HG03175 (cell line): ENCODE measurements around the gene EIF6.
A peak's percentile ranks its signal among the peaks of the same experiment; 100 is the strongest.

Experiments
- ATAC-seq: cut with Tn5 transposase; IDR thresholded peaks from one replicate; pipeline ENCODE4 v1.9.1; 2021; ENCODE audit warnings: mild to moderate bottlenecking, moderate library complexity; ENCODE audit not compliant: unreplicated experiment

Gene EIF6

DNA sequence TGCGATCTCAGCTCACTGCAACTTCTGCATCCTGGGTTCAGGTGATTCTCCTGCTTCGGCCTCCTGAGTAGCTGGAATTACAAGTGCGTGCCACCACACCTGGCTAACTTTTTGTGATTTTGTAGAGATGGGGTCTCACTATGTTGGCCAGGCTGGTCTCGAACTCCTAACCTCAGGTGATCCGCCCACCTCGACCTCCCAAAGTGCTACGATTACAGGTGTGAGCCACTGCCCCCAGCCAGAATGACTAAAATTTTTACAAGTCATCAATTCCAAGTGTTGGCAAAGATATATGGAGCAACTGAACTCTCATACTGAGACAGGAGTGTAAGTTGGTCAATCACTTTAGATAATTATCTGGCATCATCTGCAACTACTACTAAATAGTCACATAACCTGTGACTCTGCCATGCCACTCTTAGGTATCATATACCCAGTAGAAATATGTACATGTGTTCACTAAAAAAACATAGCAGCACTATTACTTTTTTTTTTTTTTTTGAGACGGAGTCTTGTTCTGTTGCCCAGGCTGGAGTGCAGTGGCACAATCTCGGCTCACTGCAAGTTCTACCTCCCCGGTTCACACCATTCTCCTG is 3.0 kb downstream of the EIF6 start:
- no peak for ATAC-seq

GRCh38 chr20:35280523-35280922 is 4.0 kb downstream of the EIF6 start:
- no peak for ATAC-seq

GRCh38 chr20:35279533-35280174 is 4.9 kb downstream of the EIF6 start:
- no peak for ATAC-seq

DNA sequence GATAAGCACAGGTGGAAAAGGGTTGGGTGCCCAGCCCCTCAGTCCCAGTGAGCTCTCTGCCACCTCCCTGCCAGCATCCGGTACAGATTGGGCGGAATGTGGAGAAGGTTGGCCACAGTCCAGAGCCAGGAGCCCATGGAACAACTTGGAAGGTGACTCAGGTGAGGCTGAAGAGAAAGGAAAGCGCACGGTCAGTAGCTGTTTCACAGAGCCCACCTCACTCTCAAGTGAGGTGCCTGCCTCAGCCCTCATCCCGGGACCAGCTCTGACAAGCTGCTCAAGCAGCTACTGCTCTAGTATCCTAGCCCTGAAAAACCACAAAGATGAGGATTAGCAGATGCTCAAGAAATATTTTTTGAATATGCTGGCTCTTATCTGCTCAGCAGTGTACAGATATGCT is 5.5 kb downstream of the EIF6 start:
- no peak for ATAC-seq

DNA sequence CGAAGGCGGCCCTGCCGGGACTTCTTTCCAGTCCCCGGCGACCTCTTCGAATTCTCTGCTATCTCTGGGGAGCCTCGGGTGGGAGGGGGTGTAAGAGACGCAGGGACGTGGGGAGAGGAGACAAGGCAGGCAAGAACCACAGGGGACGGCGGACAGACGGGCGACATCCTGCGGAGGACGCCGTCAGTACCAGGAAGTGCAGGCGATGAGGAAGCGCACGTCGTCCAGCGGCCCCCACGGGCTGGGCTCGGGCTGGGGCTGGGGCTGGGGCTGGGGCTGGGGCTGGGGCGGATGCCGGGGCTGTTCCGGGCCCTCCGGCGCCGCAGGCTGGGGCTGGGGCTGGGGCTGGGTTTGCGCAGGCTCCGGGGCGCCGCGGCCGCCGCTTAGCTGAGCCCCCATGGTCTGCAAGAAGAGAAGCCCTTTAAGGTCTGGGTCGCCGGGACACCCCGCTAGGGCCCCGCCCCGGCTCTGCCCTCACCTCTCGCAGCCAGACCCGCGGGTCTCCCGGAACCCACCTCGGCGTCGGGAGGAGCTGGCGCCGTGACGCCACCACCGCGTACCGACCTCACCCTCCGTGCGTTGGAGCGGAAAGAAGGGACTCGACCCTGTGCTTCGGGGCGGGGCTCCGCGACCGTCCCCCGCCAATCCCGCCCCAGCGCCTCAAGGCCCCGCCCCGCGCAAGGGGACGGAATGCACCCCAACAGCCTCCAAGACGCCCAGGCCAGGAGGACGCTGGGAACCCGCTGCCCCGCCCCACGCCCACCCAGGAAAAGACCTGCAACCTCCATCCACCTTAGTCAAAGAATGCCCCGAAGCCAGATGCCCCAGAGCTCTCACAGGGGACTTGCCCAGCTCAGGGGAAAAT is 6.8 kb downstream of the EIF6 start, which contains the start of gene MMP24OS:
Gene MMP24OS (minus strand): TSS at position 592 of the 865 bp plus-strand sequence. CDS start 193 bp downstream, at position 399.
- peak; percentile 79 for ATAC-seq

DNA sequence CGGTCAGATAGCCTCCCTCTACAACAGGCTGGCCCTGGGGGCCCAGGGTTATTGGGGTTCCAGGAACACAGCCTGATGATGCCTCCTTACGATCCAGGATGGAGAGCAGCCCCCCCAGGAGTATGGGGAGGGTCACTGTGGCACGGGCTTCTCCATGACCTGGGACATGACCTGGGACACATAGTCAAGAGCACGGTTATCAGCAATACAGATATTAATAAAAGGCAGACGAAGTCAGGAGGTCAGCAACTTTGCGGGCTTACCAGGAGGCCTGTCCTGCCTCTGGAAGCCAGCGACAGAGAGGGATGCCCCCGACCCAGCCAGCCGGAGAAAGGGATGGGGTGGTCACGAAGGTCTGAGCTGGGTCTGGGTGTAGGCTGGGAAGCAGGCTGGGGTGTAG is 7.4 kb downstream of the EIF6 start:
- ATAC-seq, result no peak

DNA sequence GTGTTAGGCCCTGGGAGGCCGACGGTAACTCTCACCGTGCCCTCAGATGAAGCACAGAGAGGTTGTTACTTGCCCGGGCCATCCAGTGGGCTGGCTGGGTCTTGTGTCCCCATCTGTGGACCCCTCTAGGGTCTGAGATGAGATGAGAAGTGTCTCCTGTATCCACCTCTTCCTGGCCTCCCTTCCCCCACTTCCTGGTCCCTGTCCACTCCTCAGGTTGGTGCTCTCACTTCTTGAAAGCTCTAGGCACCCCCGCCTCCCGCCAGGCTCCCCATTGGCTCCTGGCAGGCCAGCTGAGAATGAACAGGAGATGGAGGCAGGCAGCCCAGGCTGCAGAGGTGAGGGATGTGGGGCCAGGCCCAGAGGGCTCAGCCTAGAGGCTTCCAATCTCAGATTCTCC is 8.2 kb downstream of the EIF6 start:
- no peak for ATAC-seq

DNA sequence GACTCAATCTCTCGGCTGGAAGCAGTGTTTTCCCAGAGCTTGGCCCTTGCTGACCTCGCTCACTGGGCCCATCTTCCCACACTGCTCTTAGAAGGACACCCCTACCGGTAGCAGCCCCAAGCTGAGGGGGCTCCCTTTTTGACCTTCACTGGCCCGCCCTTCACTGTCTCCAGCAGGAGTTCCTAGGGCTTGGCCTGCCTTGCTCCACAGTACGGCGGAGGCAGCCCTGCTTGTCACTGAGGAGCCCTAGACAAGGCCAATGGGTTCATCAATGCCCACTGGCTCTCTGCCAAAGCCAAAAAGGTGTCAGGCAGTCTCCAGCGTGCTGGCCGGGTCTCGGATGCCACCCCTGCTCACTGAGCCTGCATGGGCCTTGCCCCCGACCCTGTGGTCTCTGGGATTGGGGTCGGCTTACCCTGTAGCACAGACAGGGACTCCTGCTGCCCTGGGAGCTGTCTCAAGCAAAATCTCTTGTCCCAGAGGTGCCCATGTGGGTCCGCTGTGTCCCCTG is 8.8 kb downstream of the EIF6 start:
- ATAC-seq, result no peak

GRCh38 chr20:35274172-35275092 is 10.1 kb downstream of the EIF6 start:
- no peak for ATAC-seq

DNA sequence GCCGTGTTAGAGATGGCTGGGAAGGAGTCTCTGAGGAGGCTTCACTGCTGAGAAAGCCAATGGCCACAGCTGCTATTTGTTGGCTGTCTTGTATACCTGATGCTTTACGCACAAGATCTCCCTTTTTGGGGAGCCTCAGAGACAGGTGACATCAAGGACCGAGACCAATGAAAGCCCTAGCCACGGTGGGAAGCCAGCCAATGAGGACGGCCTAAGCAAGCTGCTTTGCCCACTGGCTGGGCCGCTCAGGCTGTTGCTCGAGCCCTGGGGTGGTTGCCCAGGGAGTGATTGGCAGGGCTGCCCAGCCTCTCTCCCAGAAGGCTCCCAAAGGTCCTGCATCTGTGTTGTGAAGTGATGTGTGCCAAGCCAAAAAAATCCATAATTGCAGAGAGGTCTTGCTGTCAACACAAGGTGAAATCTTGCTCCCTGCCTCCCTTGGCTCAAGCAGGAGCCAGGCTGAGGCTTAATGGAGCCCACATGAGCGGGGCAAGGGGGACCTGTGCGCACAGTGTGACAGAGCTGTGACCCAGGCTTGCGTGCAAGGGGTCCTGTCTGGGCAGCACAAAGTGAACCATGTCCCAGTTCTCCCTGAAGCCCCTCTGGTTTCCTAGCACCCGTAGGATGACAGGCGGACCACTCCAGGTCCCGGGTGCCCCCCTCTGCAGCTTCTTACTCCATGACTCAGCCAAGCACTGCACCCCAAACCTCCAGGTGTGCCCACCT is 11.0 kb downstream of the EIF6 start:
- ATAC-seq, result no peak

- ATAC-seq, result no peak
These were observed 12.7 kb downstream of the EIF6 start for GRCh38 chr20:35271904-35272303.

DNA sequence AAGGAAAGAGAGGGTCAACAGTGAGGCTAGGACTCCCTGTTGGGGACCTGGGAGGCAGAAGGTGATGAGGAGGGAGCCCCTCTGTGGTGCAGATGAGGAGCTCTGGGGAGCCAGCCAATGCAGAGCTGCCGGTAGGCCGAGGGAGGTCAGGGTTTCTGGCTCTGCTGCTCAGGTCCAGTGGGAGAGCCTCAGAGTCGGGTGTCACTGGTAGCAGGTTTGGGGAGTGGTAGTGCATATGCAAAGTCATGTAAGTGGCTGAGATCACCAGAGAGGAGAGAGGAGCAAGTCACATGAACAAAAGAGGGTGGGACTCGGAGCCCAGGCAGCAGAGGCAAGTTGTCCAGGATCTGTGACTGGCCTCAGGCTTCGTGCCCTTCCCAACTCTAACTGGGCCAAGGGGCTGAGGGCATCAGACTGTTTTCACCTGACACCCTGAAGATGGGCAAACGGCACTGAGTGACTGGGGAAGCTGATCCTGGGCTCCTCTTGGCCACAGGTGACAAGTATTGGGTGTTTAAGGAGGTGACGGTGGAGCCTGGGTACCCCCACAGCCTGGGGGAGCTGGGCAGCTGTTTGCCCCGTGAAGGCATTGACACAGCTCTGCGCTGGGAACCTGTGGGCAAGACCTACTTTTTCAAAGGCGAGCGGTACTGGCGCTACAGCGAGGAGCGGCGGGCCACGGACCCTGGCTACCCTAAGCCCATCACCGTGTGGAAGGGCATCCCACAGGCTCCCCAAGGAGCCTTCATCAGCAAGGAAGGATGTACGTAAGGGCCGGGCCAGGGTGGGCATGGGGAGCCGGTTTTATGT is 13.3 kb downstream of the EIF6 start:
- ATAC-seq, result no peak

- no peak for ATAC-seq
These were observed 14.3 kb downstream of the EIF6 start for GRCh38 chr20:35270021-35270902.

DNA sequence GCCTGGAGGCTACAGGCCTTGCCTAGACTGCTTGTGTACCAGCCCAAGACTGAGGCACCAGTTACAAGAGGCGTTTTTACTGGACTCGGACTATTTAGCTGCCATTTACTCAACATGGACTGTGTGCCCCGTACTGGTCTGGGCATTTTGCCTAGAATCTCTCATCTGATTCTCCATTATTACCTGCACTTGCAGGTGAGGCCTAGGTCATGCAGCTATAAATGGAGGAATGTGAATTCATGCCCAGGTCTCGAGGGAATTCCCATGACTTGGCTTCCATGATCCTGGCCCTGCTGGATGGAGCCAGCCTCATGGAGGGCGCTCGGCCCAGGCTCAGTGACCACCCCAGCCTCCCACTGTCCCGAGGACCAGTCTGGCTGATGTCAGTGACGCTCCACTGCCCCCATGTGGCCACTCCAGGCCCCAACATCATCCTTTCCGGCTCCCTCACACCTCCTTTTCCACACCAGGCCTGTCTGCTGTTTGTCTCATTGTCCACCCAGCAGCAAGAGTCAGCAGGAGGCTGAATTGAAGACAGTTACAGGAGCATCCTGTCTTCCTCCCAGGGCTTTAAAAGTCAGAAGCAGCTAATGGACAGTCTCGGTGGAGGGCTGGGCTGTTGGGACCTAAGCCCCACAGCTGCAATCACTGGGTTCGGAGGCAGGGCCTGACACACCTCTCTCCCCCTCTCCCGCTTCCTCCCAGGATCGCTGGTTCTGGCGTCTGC is 15.4 kb downstream of the EIF6 start:
- ATAC-seq, result no peak

GRCh38 chr20:35267092-35267491 is 17.5 kb downstream of the EIF6 start:
- ATAC-seq, result no peak

DNA sequence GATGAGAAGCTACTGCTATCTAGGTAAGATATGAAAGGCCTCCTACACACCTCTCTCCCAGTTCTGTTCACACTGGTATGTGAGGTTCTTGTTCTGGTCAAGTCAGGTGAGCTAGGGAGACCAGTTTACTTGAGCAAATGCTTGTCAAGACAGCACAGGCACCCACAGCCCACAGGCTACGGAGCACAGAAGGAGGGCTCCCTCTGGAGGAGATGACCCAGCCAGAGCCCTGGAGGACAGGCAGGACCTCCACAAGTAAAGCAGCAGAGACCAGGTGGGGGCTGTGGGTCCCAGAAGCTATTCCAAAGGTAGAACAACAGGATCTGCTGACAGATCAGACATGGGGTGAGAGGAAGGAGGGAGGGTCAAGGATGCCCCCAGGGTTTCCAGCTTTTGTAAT is 19.8 kb downstream of the EIF6 start:
- ATAC-seq, result no peak

- no peak for ATAC-seq
These were observed 20.8 kb downstream of the EIF6 start for GRCh38 chr20:35263532-35264341.
